Caco-2 (cell line): ENCODE results near the gene BTNL3. TPM values are rescaled to one million over a fixed set of nuclear protein-coding genes. Genes with fewer than 3 reads are reported as not detected.

Source experiments
- BruUV-seq: library from RNA; stranded (reverse); fragments of 400-500 nt; replicated peaks from 2 replicates; lab custom pipeline; 2021; lab: Mats Ljungman, UMichigan
- CTCF ChIA-PET: fragments of 300-600 bp; sonication (Branson Sonifier 250); formaldehyde crosslinking; loops from one replicate; lab custom pipeline; 2022; ENCODE audit warnings: antibody characterized with exemption; lab: Charles Lee
- POLR2A ChIA-PET: fragments of 300-600 bp; sonication (Branson Sonifier 250); formaldehyde crosslinking; loops from one replicate; lab custom pipeline; 2022; ENCODE audit warnings: antibody characterized with exemption; lab: Charles Lee
- DNase-seq, 2 experiments: peaks; one replicate each; pipeline versions ENCODE4 v3.0.0 to v3.0.0-alpha.2; 2020 to 2022
- H3K27me3 ChIP-seq: replicated peaks from 2 replicates; pipeline ENCODE4 v1.6.0; 2011; ENCODE audit warnings: low read length; ENCODE audit not compliant: control insufficient read depth, insufficient read depth
- H3K36me3 ChIP-seq: 2 replicates; pipeline ENCODE4 v1.5.1; 2011; ENCODE audit warnings: low read length; ENCODE audit not compliant: control insufficient read depth, insufficient read depth
- H3K4me1 ChIP-seq: fragments of 250-450 bp; sonication (Bioruptor Pico); 2 replicates; pipeline ENCODE4 v1.5.1; 2020; ENCODE audit warnings: mild to moderate bottlenecking
- H3K4me3 ChIP-seq: 2 replicates; pipeline ENCODE4 v1.5.1; 2011; ENCODE audit warnings: low read depth, mild to moderate bottlenecking, control low read depth, low read length
- H3K9me3 ChIP-seq: fragments of 250-450 bp; sonication (Bioruptor Pico); 2 replicates; pipeline ENCODE4 v1.5.1; 2020; ENCODE audit warnings: mild to moderate bottlenecking, moderate library complexity
- H3K27ac Mint-ChIP-seq: one replicate; pipeline ENCODE4 v1.8.0; 2022; ENCODE audit warnings: mixed read lengths; ENCODE audit not compliant: unreplicated experiment
- H3K27me3 Mint-ChIP-seq: one replicate; pipeline ENCODE4 v1.8.0; 2022; ENCODE audit warnings: mixed read lengths; ENCODE audit not compliant: insufficient read depth, unreplicated experiment
- H3K36me3 Mint-ChIP-seq: one replicate; pipeline ENCODE4 v1.8.0; 2022; ENCODE audit warnings: mild to moderate bottlenecking, mixed read lengths; ENCODE audit not compliant: insufficient read depth, unreplicated experiment
- H3K4me1 Mint-ChIP-seq: one replicate; pipeline ENCODE4 v1.8.0; 2022; ENCODE audit warnings: low read depth, mixed read lengths; ENCODE audit not compliant: unreplicated experiment
- H3K4me3 Mint-ChIP-seq: one replicate; pipeline ENCODE4 v1.8.0; 2022; ENCODE audit warnings: mild to moderate bottlenecking, moderate library complexity, mixed read lengths; ENCODE audit not compliant: unreplicated experiment
- H3K9me3 Mint-ChIP-seq: one replicate; pipeline ENCODE4 v1.8.0; 2022; ENCODE audit warnings: mixed read lengths; ENCODE audit not compliant: unreplicated experiment
- intact Hi-C: fragments of 100-400 bp; cut with micrococcal nuclease; formaldehyde crosslinking; loops from one replicate; pipeline ENCODE4 v1.10.0; 2022; ENCODE audit not compliant: unreplicated experiment
- total RNA-seq: library from RNA; stranded (reverse); gene quantifications from 2 replicates; pipeline ENCODE4 v1.2.3, GENCODE V29; 2022
- TF ChIP-seq, protein P1 (sequence below), 2 experiments: fragments of 200-600 bp in 1 of 2; IDR thresholded peaks; 1 replicate in 1 of 2; 2 replicates in 1 of 2; pipeline versions ENCODE4 v1.5.1 to v1.8.0; 2011 to 2022; ENCODE audit warnings: antibody characterized with exemption in 1 of 2, control low read depth in 1 of 2, inconsistent platforms in 1 of 2, low read depth in 1 of 2, low read length in 1 of 2, mild to moderate bottlenecking in 1 of 2, moderate library complexity in 1 of 2; ENCODE audit not compliant: insufficient read depth in 1 of 2, severe bottlenecking in 1 of 2, unreplicated experiment in 1 of 2

The BTNL3 gene
- total RNA-seq, 1 experiment from 2014 or later: not detected

DNA sequence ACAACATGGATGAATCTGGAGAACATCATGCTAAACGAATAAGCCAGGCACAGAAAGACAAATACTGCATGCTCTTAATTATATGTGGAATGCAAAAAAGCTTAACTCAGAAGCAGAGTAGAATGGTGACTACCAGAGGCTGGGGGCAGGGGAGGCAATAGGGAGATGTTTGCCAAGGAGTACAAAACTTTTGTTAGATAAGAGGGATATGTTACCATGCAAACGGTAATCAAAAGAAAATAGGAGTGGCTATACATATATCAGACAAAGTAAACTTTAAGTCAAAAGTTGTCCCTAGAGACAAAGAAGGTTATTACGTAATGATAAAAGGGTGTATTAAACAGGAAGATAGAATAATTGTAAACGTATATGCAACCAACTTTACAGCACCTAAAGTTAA, 17.8 kb upstream of the BTNL3 start:
- peak overlapping the region; percentile 82 for H3K27ac Mint-ChIP-seq
- TF ChIP-seq, protein P1, sequence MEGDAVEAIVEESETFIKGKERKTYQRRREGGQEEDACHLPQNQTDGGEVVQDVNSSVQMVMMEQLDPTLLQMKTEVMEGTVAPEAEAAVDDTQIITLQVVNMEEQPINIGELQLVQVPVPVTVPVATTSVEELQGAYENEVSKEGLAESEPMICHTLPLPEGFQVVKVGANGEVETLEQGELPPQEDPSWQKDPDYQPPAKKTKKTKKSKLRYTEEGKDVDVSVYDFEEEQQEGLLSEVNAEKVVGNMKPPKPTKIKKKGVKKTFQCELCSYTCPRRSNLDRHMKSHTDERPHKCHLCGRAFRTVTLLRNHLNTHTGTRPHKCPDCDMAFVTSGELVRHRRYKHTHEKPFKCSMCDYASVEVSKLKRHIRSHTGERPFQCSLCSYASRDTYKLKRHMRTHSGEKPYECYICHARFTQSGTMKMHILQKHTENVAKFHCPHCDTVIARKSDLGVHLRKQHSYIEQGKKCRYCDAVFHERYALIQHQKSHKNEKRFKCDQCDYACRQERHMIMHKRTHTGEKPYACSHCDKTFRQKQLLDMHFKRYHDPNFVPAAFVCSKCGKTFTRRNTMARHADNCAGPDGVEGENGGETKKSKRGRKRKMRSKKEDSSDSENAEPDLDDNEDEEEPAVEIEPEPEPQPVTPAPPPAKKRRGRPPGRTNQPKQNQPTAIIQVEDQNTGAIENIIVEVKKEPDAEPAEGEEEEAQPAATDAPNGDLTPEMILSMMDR (IDR thresholded peaks at IDR 0.05; ENCODE audit: insufficient read depth in 1 of 2, low read depth in 1 of 2, low read length in 1 of 2, severe bottlenecking in 1 of 2, unreplicated experiment in 1 of 2): no peak

DNA sequence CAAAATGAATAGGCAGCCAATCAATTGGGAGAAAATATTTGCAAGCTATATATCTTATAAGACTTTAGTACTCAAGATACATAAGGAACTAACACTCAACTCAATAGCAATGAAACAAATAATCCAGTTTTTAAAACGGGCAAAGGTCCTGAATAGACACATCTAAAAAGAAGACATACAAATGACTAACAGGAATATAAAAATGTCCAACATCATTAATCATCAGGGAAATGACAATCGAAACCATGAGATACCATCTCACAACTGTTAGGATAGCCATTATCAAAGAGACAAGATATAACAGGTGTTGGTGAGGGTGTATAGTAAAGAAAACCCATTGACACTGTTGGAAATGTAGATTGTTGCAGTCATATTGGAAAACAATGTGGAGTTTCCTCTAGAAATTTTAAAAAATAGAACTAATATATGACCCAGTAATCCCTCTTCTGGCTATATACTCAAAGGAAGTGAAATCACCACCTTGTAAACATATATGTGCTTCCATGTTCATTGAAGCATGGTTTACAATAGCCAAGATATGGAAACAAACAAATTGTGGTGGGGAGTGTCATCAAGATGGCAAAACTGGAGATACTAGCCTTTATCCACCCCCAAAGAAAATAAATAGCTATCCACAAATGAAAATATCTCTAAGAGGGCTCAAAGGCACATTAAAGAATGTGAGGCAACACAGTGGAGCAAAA, 13.9 kb upstream of the BTNL3 start:
- peak overlapping the region; percentile 77 for H3K27ac Mint-ChIP-seq
- Histone ChIP-seq H3K9me3 (peaks cover 28% of the 10 kb centered on the region), H3K4me3 (no peak overlapping the region), H3K27me3 (no peaks in the 10 kb centered on the region), H3K4me1 (peaks cover 40% of the 10 kb centered on the region), H3K36me3 (no peaks in the 10 kb centered on the region)
- no TSS peak for BruUV-seq
- H3K36me3 Mint-ChIP-seq: no peaks in the 10 kb centered on the region
- ChIA-PET POLR2A (interaction anchor here (0.7 kb wide), 1 partner anchor 164 kb away, joined by 3 read pairs; no protein-coding TSS in a partner anchor), CTCF (no interaction called here)
- intact Hi-C loops: no loop called here
- TF ChIP-seq, protein P1 (IDR thresholded peaks at IDR 0.05; ENCODE audit: insufficient read depth in 1 of 2, low read depth in 1 of 2, low read length in 1 of 2, severe bottlenecking in 1 of 2, unreplicated experiment in 1 of 2): no peak
- H3K4me1 Mint-ChIP-seq: peaks cover 38% of the 10 kb centered on the region
- no peaks in the 10 kb centered on the region for H3K27me3 Mint-ChIP-seq
- no peak overlapping the region for H3K4me3 Mint-ChIP-seq
- DNase-seq: no peak
- peaks cover 50% of the 10 kb centered on the region for H3K9me3 Mint-ChIP-seq

More for the DNA sequence above, 17.8 kb upstream of the BTNL3 start:
- peak overlapping the region; percentile 9 for H3K4me3 Mint-ChIP-seq
- no peaks in the 10 kb centered on the region for H3K36me3 Mint-ChIP-seq
- ChIA-PET CTCF (no interaction called here), POLR2A (no interaction called here)
- Histone ChIP-seq H3K4me3 (no peak overlapping the region), H3K9me3 (peaks cover 31% of the 10 kb centered on the region), H3K4me1 (peaks cover 21% of the 10 kb centered on the region), H3K36me3 (no peaks in the 10 kb centered on the region), H3K27me3 (no peaks in the 10 kb centered on the region)
- DNase-seq: peak in 1 of 2 experiments; percentile 51
- intact Hi-C loops: no loop called here
- peaks cover 20% of the 10 kb centered on the region for H3K4me1 Mint-ChIP-seq
- no TSS peak for BruUV-seq
- peaks cover 56% of the 10 kb centered on the region for H3K9me3 Mint-ChIP-seq
- no peaks in the 10 kb centered on the region for H3K27me3 Mint-ChIP-seq

DNA sequence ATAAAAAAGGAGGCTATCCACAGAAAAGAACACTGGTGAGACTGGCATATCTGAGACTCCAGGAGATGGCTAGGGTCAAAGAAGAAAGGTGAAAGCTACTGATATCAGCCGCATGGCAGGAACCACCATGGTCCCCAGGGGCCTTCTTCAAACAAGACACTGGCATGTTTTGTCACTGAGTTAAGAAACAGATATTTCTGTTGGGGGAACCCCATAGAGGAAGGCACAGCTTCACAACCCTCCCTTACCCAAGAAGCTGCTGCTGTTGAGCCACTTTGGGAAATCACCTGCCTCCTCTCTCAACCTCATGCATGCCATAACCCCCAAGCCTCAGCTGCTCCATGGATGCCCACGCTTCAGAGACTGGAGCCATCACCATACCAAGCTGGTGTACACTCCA, 13.3 kb upstream of the BTNL3 start:
- POLR2A ChIA-PET: interaction anchor here (0.7 kb wide), 1 partner anchor 165 kb away, joined by 3 read pairs; no protein-coding TSS in a partner anchor
- Histone ChIP-seq H3K27me3 (no peaks in the 10 kb centered on the region), H3K4me3 (no peak overlapping the region), H3K9me3 (peaks cover 28% of the 10 kb centered on the region), H3K36me3 (no peaks in the 10 kb centered on the region), H3K4me1 (peaks cover 39% of the 10 kb centered on the region)
- BruUV-seq: no TSS peak
- CTCF ChIA-PET: no interaction called here
- Mint-ChIP-seq H3K27me3 (no peaks in the 10 kb centered on the region), H3K36me3 (no peaks in the 10 kb centered on the region), H3K27ac (peak overlapping the region; percentile 77), H3K9me3 (peaks cover 50% of the 10 kb centered on the region), H3K4me1 (peaks cover 38% of the 10 kb centered on the region), H3K4me3 (no peak overlapping the region)
- TF ChIP-seq, protein P1 (IDR thresholded peaks at IDR 0.05; ENCODE audit: insufficient read depth in 1 of 2, low read depth in 1 of 2, low read length in 1 of 2, severe bottlenecking in 1 of 2, unreplicated experiment in 1 of 2): no peak
- DNase-seq: no peak
- intact Hi-C loops: no loop called here
